ENCODE data around the gene PPFIBP2.

DNA sequence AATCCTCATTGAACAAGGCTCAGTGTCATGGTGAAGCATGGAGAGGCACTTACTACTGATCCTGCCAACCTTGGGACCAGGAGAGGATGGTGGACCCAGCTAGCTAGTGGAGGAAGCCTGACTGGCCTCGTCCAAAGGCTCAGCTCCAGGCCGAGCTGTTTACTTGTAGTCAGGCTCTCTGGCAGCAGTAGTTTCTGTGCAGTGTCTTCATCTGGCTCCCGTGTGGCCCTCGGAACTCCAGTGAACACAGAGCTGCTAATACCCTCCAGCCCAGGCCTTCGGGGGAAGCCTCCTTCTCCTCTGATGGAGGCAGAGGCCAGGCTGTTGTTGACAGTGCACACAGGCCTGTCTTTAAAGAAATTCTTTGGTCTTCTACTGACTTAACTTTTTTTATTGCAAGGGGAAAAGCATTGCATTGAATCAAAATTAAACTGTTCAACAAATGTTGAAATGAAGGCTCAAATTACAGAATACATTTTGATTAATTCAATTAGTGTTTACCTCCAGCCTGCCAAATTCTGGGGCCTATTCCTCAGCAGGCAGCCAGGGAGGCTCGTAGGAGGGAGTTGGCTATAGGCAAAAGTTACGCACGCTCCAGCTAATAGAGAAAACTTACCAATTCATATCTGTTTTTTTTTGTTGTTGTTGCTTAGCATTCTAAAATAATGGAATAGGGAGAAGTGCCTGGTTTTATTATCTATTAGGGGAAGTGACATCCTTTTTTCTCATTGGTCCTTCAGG is 18.8 kb downstream of the PPFIBP2 start:
- TF ChIP-seq, protein P1, sequence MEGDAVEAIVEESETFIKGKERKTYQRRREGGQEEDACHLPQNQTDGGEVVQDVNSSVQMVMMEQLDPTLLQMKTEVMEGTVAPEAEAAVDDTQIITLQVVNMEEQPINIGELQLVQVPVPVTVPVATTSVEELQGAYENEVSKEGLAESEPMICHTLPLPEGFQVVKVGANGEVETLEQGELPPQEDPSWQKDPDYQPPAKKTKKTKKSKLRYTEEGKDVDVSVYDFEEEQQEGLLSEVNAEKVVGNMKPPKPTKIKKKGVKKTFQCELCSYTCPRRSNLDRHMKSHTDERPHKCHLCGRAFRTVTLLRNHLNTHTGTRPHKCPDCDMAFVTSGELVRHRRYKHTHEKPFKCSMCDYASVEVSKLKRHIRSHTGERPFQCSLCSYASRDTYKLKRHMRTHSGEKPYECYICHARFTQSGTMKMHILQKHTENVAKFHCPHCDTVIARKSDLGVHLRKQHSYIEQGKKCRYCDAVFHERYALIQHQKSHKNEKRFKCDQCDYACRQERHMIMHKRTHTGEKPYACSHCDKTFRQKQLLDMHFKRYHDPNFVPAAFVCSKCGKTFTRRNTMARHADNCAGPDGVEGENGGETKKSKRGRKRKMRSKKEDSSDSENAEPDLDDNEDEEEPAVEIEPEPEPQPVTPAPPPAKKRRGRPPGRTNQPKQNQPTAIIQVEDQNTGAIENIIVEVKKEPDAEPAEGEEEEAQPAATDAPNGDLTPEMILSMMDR (IDR thresholded peaks at IDR 0.05) = no peak
- TF ChIP-seq POLR2A (IDR thresholded peaks at IDR 0.05) = no peak

Measured in adrenal gland (tissue), 5 donors.